HG02852 (cell line): Measurements from ENCODE around the gene RXRA.

Source experiments
- ATAC-seq: cut with Tn5 transposase; IDR thresholded peaks from one replicate; pipeline ENCODE4 v1.9.1; 2021; ENCODE audit warnings: mild to moderate bottlenecking, moderate library complexity; ENCODE audit not compliant: unreplicated experiment

Gene RXRA

GRCh38 chr9:134484479-134484878, 158.2 kb downstream of the RXRA start:
- no peak for ATAC-seq

DNA sequence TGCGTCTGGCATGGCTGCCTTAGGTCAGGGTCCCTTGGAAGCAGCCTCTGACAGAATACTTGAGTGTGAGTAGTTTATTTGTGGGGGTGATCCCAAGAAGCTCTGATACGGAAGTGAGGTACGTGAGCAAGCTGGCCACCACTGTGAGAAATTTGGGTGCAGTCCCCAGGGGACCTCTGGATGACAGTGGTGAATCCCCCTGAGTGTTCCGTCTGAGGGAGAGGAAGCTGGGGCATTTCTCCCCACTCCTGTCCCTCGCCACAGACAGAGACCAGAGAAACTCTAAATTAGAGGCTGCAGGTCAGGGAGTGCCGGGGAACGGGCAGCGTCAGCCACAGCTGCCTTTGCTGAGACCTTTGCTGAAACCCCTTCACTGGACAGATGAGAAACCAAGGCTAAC, 159.4 kb downstream of the RXRA start:
- ATAC-seq, result no peak

- no peak for ATAC-seq
Observed at GRCh38 chr9:134486143-134486591, 159.9 kb downstream of the RXRA start.

DNA sequence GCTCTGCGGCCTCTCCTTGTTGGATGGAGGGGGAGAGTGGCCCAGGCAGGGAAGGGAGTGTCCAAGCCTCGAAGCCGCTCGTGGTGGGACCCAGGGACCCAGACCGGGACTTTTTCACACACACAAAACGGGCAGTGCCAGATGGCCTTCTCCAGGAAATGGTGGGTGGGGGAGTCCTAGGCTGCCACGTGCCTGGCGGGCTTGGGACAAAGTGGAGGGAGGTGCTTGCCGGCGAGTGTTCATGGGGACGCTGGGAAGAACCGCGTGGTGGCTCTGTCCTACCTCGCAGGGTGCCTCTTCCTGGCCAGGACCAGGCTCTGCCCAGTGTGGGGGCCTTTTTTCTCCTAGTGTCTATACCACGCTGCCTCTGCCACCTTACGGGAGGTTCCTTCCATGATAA, 160.3 kb downstream of the RXRA start:
- no peak for ATAC-seq
